ENCODE data around the gene FAM184B. TPM values are rescaled to one million over a fixed set of nuclear protein-coding genes. Genes with fewer than 3 reads are reported as not detected.

FAM184B gene
- total and polyA plus RNA-seq, 2 experiments from 2014 or later: 0.11 to 0.49 TPM

- Mint-ChIP-seq H3K9me3 (peaks cover 7% of the 10 kb centered on the region), H3K4me3 (no peak overlapping the region), H3K36me3 (ENCODE audit: low read depth) (no peaks in the 10 kb centered on the region), H3K27ac (no peak overlapping the region), H3K4me1 (peaks cover 7% of the 10 kb centered on the region; the same call in 2 of the 3 replicates), H3K27me3 (ENCODE audit: insufficient read depth, low read depth, poor library complexity) (no peaks in the 10 kb centered on the region)
- DNase-seq (ENCODE audit: low spot score) (no peak), ATAC-seq (no peak)
- Histone ChIP-seq H2AFZ (no peak overlapping the region), H3K9me2 (ENCODE audit: insufficient read depth) (0 out of 2 replicates have a peak, but pooled peaks cover 11% of the 10 kb centered on the region), H4K20me1 (replicated peaks; ENCODE audit: insufficient read depth) (no peaks in the 10 kb centered on the region), H3K36me3 (ENCODE audit: insufficient read depth) (no peaks in the 10 kb centered on the region), H3K27me3 (ENCODE audit: insufficient read depth) (no peaks in the 10 kb centered on the region), H3K79me2 (replicated peaks; ENCODE audit: insufficient read depth) (no peaks in the 10 kb centered on the region), H3K4me3 (no peak overlapping the region), H3F3A (replicated peaks; ENCODE audit: low read depth) (no peaks in the 10 kb centered on the region), H3K4me1 (ENCODE audit: insufficient read depth) (no peaks in the 10 kb centered on the region; the same call in 1 of the 2 replicates), H3K27ac (ENCODE audit: low read depth) (no peak overlapping the region), H3K4me2 (no peak overlapping the region)
- TF ChIP-seq CREB1 (CRISPR knock-in tag; IDR thresholded peaks at IDR 0.05; ENCODE audit: low read depth) (no peak), STAT1 (IDR thresholded peaks at IDR 0.05; ENCODE audit: unreplicated experiment) (no peak)
These were observed 44.9 kb downstream of the FAM184B start for GRCh38 chr4:17736484-17736883.

GRCh38 chr4:17726911-17727310, 54.5 kb downstream of the FAM184B start:
- Histone ChIP-seq H3K4me1 (ENCODE audit: insufficient read depth) (peaks cover 17% of the 10 kb centered on the region), H4K20me1 (replicated peaks; ENCODE audit: insufficient read depth) (no peaks in the 10 kb centered on the region), H3K9me2 (ENCODE audit: insufficient read depth) (no peaks in the 10 kb centered on the region), H3K4me3 (no peak overlapping the region), H3K27me3 (ENCODE audit: insufficient read depth) (no peaks in the 10 kb centered on the region), H2AFZ (no peak overlapping the region), H3K4me2 (no peak overlapping the region), H3F3A (replicated peaks; ENCODE audit: low read depth) (no peaks in the 10 kb centered on the region), H3K79me2 (replicated peaks; ENCODE audit: insufficient read depth) (no peaks in the 10 kb centered on the region), H3K36me3 (ENCODE audit: insufficient read depth) (0 out of 2 replicates have a peak, but pooled peaks cover 7% of the 10 kb centered on the region), H3K27ac (ENCODE audit: low read depth) (no peak overlapping the region)
- peaks cover 16% of the 10 kb centered on the region; the same call in 2 of the 3 replicates for H3K4me1 Mint-ChIP-seq
- ATAC-seq: no peak
- no peak for DNase-seq (ENCODE audit: low spot score)
- TF ChIP-seq EZH2 (IDR thresholded peaks at IDR 0.05; ENCODE audit: low read depth, unreplicated experiment): no peak
- no peak overlapping the region for H3K4me3 Mint-ChIP-seq
- no peak overlapping the region for H3K27ac Mint-ChIP-seq
- peaks cover 6% of the 10 kb centered on the region for H3K27me3 Mint-ChIP-seq (ENCODE audit: insufficient read depth, low read depth, poor library complexity)
- peaks cover 45% of the 10 kb centered on the region for H3K9me3 Mint-ChIP-seq
- H3K36me3 Mint-ChIP-seq (ENCODE audit: low read depth): peaks cover 35% of the 10 kb centered on the region

GRCh38 chr4:17723648-17724047, 57.8 kb downstream of the FAM184B start:
- no peak for DNase-seq (ENCODE audit: low spot score)
- Histone ChIP-seq H3K4me2 (no peak overlapping the region), H3K9me2 (ENCODE audit: insufficient read depth) (no peaks in the 10 kb centered on the region), H3K4me1 (ENCODE audit: insufficient read depth) (peaks cover 39% of the 10 kb centered on the region), H3K4me3 (no peak overlapping the region), H3K79me2 (replicated peaks; ENCODE audit: insufficient read depth) (no peaks in the 10 kb centered on the region), H3K27ac (ENCODE audit: low read depth) (no peak overlapping the region), H3F3A (replicated peaks; ENCODE audit: low read depth) (no peaks in the 10 kb centered on the region), H4K20me1 (replicated peaks; ENCODE audit: insufficient read depth) (no peaks in the 10 kb centered on the region), H3K27me3 (ENCODE audit: insufficient read depth) (no peaks in the 10 kb centered on the region), H3K36me3 (ENCODE audit: insufficient read depth) (0 out of 2 replicates have a peak, but pooled peaks cover 7% of the 10 kb centered on the region), H2AFZ (no peak overlapping the region; the same call in 1 of the 2 replicates)
- peaks cover 24% of the 10 kb centered on the region for H3K36me3 Mint-ChIP-seq (ENCODE audit: low read depth)
- H3K4me3 Mint-ChIP-seq: no peak overlapping the region
- H3K27ac Mint-ChIP-seq: no peak overlapping the region
- peaks cover 32% of the 10 kb centered on the region for H3K4me1 Mint-ChIP-seq
- peaks cover 25% of the 10 kb centered on the region for H3K9me3 Mint-ChIP-seq
- H3K27me3 Mint-ChIP-seq (ENCODE audit: insufficient read depth, low read depth, poor library complexity): peaks cover 6% of the 10 kb centered on the region
- no peak for ATAC-seq
- TF ChIP-seq CREB1 (CRISPR knock-in tag; IDR thresholded peaks at IDR 0.05; ENCODE audit: low read depth) (no peak), EZH2 (IDR thresholded peaks at IDR 0.05; ENCODE audit: low read depth, unreplicated experiment) (no peak), POLR2AphosphoS5 (IDR thresholded peaks at IDR 0.05; ENCODE audit: low read depth) (no peak), REST (IDR thresholded peaks at IDR 0.05; ENCODE audit: unreplicated experiment) (no peak), EZH2phosphoT487 (IDR thresholded peaks at IDR 0.05; ENCODE audit: unreplicated experiment) (no peak), STAT1 (IDR thresholded peaks at IDR 0.05; ENCODE audit: unreplicated experiment) (no peak), ZNF331 (CRISPR knock-in tag; IDR thresholded peaks at IDR 0.05; ENCODE audit: low read depth) (no peak), ETS1 (IDR thresholded peaks at IDR 0.05) (no peak), CTCF (conservative IDR thresholded peaks at IDR 0.05; ENCODE audit: low read depth in 2 of 2) (no peak), NANOG (IDR thresholded peaks at IDR 0.05; ENCODE audit: borderline replicate concordance) (no peak), JUNB (IDR thresholded peaks at IDR 0.05; ENCODE audit: unreplicated experiment) (no peak), ZNF114 (CRISPR knock-in tag; IDR thresholded peaks at IDR 0.05) (no peak)

Measured in GM23338 (cell line).